ENCODE data around the gene NUCB1. TPM values are rescaled to one million over a fixed set of nuclear protein-coding genes. Genes with fewer than 3 reads are reported as not detected.

The NUCB1 gene
- total and polyA plus RNA-seq, 2 donors (not counting 3 experiments of a cell fraction or from before 2014, with no cell fraction given) = 194 to 231 TPM

GRCh38 chr19:48872182-48872883, 27.8 kb upstream of the NUCB1 start, which contains the start of gene PPP1R15A:
TSS of gene PPP1R15A (plus strand) at chr19:48872421. CDS start at chr19:48873234, 813 bp downstream.
- Histone ChIP-seq H3K36me3 (ENCODE audit: control insufficient read depth in 2 of 2, extremely low read depth in 1 of 2, insufficient read depth in 2 of 2, low read length in 2 of 2) (peaks cover 15 to 20% of the 10 kb centered on the region in 2 experiments), H3K4me2 (ENCODE audit: insufficient read depth, low read length) (peak within 1 kb of the TSS; percentile 94), H3K9me3 (replicated peaks; ENCODE audit: control insufficient read depth, insufficient read depth, low read length) (no peaks in the 10 kb centered on the region), H3K4me1 (ENCODE audit: control insufficient read depth, extremely low read depth, insufficient read depth, low read length) (peaks cover 29% of the 10 kb centered on the region), H3K27me3 (ENCODE audit: control insufficient read depth in 2 of 2, insufficient read depth in 2 of 2, low read length in 2 of 2) (no peaks in the 10 kb centered on the region), H3K79me2 (ENCODE audit: control insufficient read depth, insufficient read depth, low read length) (peaks cover 40% of the 10 kb centered on the region), H3K9me1 (replicated peaks; ENCODE audit: control insufficient read depth, extremely low read depth, insufficient read depth, low read length) (no peaks in the 10 kb centered on the region), H4K20me1 (replicated peaks; ENCODE audit: control insufficient read depth, extremely low read depth, insufficient read depth, low read length) (no peaks in the 10 kb centered on the region), H3K4me3 (replicated peaks in 1 of 3; ENCODE audit: insufficient read depth in 1 of 3, low read depth in 1 of 3, low read length in 3 of 3) (peak within 1 kb of the TSS; percentile 93 to 100 (median 100)), H3K9ac (replicated peaks; ENCODE audit: extremely low read depth, insufficient read depth, low read length) (peak within 1 kb of the TSS; percentile 100), H2AFZ (ENCODE audit: low read depth, low read length) (no peak within 1 kb of the TSS), H3K27ac (ENCODE audit: insufficient read depth, low read depth, low read length) (peak within 1 kb of the TSS; percentile 100)
- DNase-seq (ENCODE audit: low read depth, low spot score) = peak; percentile 100
- intact Hi-C loops (cut with micrococcal nuclease) = loop anchor here (1.0 to 2.0 kb wide), 4 partner anchors 28 to 92 kb away; partner anchors contain the start of genes BCAT2, FTL and NUCB1
- TF ChIP-seq MAX (IDR thresholded peaks at IDR 0.05; ENCODE audit: insufficient read depth, insufficient read length) (peak; percentile 4), JUN (IDR thresholded peaks at IDR 0.05; ENCODE audit: borderline replicate concordance, insufficient read depth, insufficient read length, low read depth) (no peak), MYC (IDR thresholded peaks at IDR 0.05; ENCODE audit: low read depth, low read length) (no peak), EZH2 (IDR thresholded peaks at IDR 0.05; ENCODE audit: borderline replicate concordance, low read depth, low read length, severe bottlenecking) (no peak), CTCF (IDR thresholded peaks at IDR 0.05; ENCODE audit: extremely low read depth in 1 of 2, insufficient read depth in 1 of 2, low read depth in 1 of 2, low read length in 2 of 2) (no peak), POLR2AphosphoS5 (IDR thresholded peaks at IDR 0.05; ENCODE audit: insufficient read depth, low read depth, low read length) (peak; percentile 100), GATA2 (IDR thresholded peaks at IDR 0.05; ENCODE audit: insufficient read depth, insufficient read length, low read depth, low read length) (peak; percentile 49), FOS (IDR thresholded peaks at IDR 0.05; ENCODE audit: borderline replicate concordance, insufficient read depth, low read length) (no peak), POLR2A (IDR thresholded peaks at IDR 0.05; ENCODE audit: low read depth, low read length) (peak; percentile 100)
- POLR2A ChIA-PET = interaction anchor here (0.6 to 2.3 kb wide), 20 partner anchors 8 to 372 kb away, joined by 3 to 13 read pairs (median 4); partner anchors contain the start of genes BAX, DHDH, GYS1 and HSD17B14
- dilution Hi-C loops (cut with MboI; ENCODE audit: extremely low pct_ligation_motif_present, low sequenced_read_pairs) = no loop called here
- FAIRE-seq = peak; percentile 97
- CTCF ChIA-PET = interaction anchor here (0.7 to 6.0 kb wide), 11 partner anchors 9 to 121 kb away, joined by 3 to 45 read pairs (median 5); partner anchors contain the start of genes GYS1, HSD17B14, NUCB1 and RUVBL2
- TSS peak; percentile 68 for BruUV-seq (replicated peaks)

All from endothelial cell of umbilical vein (primary cell).